A549 (cell line): ENCODE results near the gene RPL22. TPM values are rescaled to one million over a fixed set of nuclear protein-coding genes. Genes with fewer than 3 reads are reported as not detected.
A peak's percentile ranks its signal among the peaks of the same experiment; 100 is the strongest.

Experiments
- ATAC-seq, 2 experiments: fragments of 200-7000 bp in 1 of 2; fragments of >200 bp in 1 of 2; cut with Nextera tagmentation in 1 of 2; cut with Tn5 transposase in 1 of 2; 3 replicates each; pipeline versions ENCODE4 v1.8.0 to v1.9.1; 2018 to 2020; ENCODE audit warnings: mild to moderate bottlenecking in 1 of 2, moderate library complexity in 1 of 2
- CTCF ChIA-PET: fragments of 300-600 bp; sonication (Branson Sonifier 250); formaldehyde crosslinking; extraction: SDS; loops from one replicate; lab custom pipeline; 2021; ENCODE audit warnings: antibody characterized with exemption, inconsistent platforms; lab: Yijun Ruan, JAX
- POLR2A ChIA-PET: fragments of 350-600 bp; formaldehyde crosslinking; extraction: SDS; loops from one replicate; lab custom pipeline; 2021; ENCODE audit warnings: antibody characterized with exemption, inconsistent platforms; lab: Yijun Ruan, JAX
- DNase-seq, 2 experiments: peaks; one replicate each; pipeline versions ENCODE4 v3.0.0 to v3.0.0-alpha.2; 2011 to 2016; ENCODE audit warnings: low read depth in 1 of 2, low spot score in 1 of 2
- FAIRE-seq: peaks from 2 replicates; lab custom pipeline; 2011; peaks lifted over from hg19 to GRCh38; lab: Jason Lieb, UNC
- H3K27ac ChIP-seq, 2 experiments: fragments of >200 bp; sonication (Bioruptor Twin); formaldehyde crosslinking; 3 replicates each; pipeline ENCODE4 v1.5.1; 2016 to 2017
- H3K4me1 ChIP-seq: fragments of >200 bp; sonication (Bioruptor Twin); formaldehyde crosslinking; 3 replicates; pipeline ENCODE4 v1.6.1; 2016
- H3K4me2 ChIP-seq: fragments of >200 bp; sonication (Bioruptor Twin); formaldehyde crosslinking; 3 replicates; pipeline ENCODE4 v1.6.1; 2016
- H3K4me3 ChIP-seq: fragments of >200 bp; sonication (Bioruptor Twin); formaldehyde crosslinking; 3 replicates; pipeline ENCODE4 v1.5.1; 2016
- H3K9me3 ChIP-seq: fragments of >200 bp; sonication (Bioruptor Twin); formaldehyde crosslinking; 3 replicates; pipeline ENCODE4 v1.6.1; 2016
- BHLHE40 ChIP-seq: IDR thresholded peaks from 2 replicates; pipeline ENCODE4 v1.6.1; 2012; ENCODE audit warnings: low read depth, low read length, inconsistent platforms
- EHMT2 ChIP-seq: fragments of 200-600 bp; sonication (generic); IDR thresholded peaks from 2 replicates; pipeline ENCODE4 v1.6.1; 2016; ENCODE audit warnings: antibody characterized with exemption, low read depth, mild to moderate bottlenecking, moderate library complexity
- ESRRA ChIP-seq: fragments of 150-350 bp; IDR thresholded peaks from 2 replicates; pipeline ENCODE4 v1.6.1; 2014; ENCODE audit warnings: mild to moderate bottlenecking, low read length, borderline replicate concordance
- FOSB ChIP-seq: fragments of 250-450 bp; sonication (Bioruptor Pico); IDR thresholded peaks from 2 replicates; pipeline ENCODE4 v1.5.0; 2020; ENCODE audit warnings: mild to moderate bottlenecking, moderate library complexity
- FOXS1 ChIP-seq: fragments of 250-450 bp; sonication (Bioruptor Pico); IDR thresholded peaks from 2 replicates; pipeline ENCODE4 v1.5.0; 2020; ENCODE audit warnings: mild to moderate bottlenecking, moderate library complexity
- HOXA7 ChIP-seq: fragments of 250-450 bp; sonication (Bioruptor Pico); IDR thresholded peaks from 2 replicates; pipeline ENCODE4 v1.5.0; 2020; ENCODE audit warnings: mild to moderate bottlenecking, moderate library complexity
- KDM1A ChIP-seq: fragments of 200-600 bp; sonication (generic); IDR thresholded peaks from 2 replicates; pipeline ENCODE4 v1.6.1; 2016; ENCODE audit warnings: low read depth, mild to moderate bottlenecking
- KDM5A ChIP-seq: fragments of 200-600 bp; sonication (generic); IDR thresholded peaks from 2 replicates; pipeline ENCODE4 v1.6.1; 2016; ENCODE audit warnings: antibody characterized with exemption, mild to moderate bottlenecking
- MAZ ChIP-seq: fragments of 150-350 bp; IDR thresholded peaks from 2 replicates; pipeline ENCODE4 v1.6.1; 2014; ENCODE audit warnings: antibody characterized with exemption, low read depth, low read length, borderline replicate concordance
- NFE2L2 ChIP-seq: fragments of 150-350 bp; conservative IDR thresholded peaks from 2 replicates; pipeline ENCODE4 v1.6.1; 2014; ENCODE audit warnings: low read length
- PHF8 ChIP-seq: fragments of 200-600 bp; sonication (generic); IDR thresholded peaks from 2 replicates; pipeline ENCODE4 v1.6.1; 2016; ENCODE audit warnings: low read depth, mild to moderate bottlenecking, antibody characterized with exemption, moderate library complexity, borderline replicate concordance
- POLR2A ChIP-seq: IDR thresholded peaks from 2 replicates; pipeline ENCODE4 v1.6.1; 2012; ENCODE audit warnings: mild to moderate bottlenecking, low read length
- POLR2AphosphoS2 ChIP-seq: conservative IDR thresholded peaks from 2 replicates; pipeline ENCODE4 v1.6.1; 2012; ENCODE audit warnings: low read length, improper control_type of control experiment, inconsistent platforms
- RAD21 ChIP-seq, 2 experiments: fragments of >200 bp in 1 of 2; sonication (Bioruptor Twin) in 1 of 2; formaldehyde crosslinking in 1 of 2; IDR thresholded peaks in 1 of 2; conservative IDR thresholded peaks in 1 of 2; 2 replicates in 1 of 2; 3 replicates in 1 of 2; pipeline ENCODE4 v1.6.1; 2012 to 2018; ENCODE audit warnings: inconsistent platforms in 1 of 2
- RCOR1 ChIP-seq: fragments of 150-350 bp; IDR thresholded peaks from 2 replicates; pipeline ENCODE4 v1.6.1; 2014; ENCODE audit warnings: antibody characterized with exemption, low read length, low read depth
- RFX5 ChIP-seq: fragments of 450-650 bp; IDR thresholded peaks from 2 replicates; pipeline ENCODE4 v1.7.1; 2014; ENCODE audit warnings: antibody characterized with exemption, mild to moderate bottlenecking, moderate library complexity
- RNF2 ChIP-seq: fragments of 200-600 bp; sonication (generic); IDR thresholded peaks from 2 replicates; pipeline ENCODE4 v1.6.1; 2016; ENCODE audit warnings: low read depth, mild to moderate bottlenecking, antibody characterized with exemption, moderate library complexity, borderline replicate concordance
- ZC3H11A ChIP-seq: fragments of 450-650 bp; IDR thresholded peaks from 2 replicates; pipeline ENCODE4 v1.6.1; 2014; ENCODE audit warnings: antibody characterized with exemption, mild to moderate bottlenecking
- ZNF302 ChIP-seq: fragments of 250-450 bp; sonication (Bioruptor Pico); IDR thresholded peaks from 2 replicates; pipeline ENCODE4 v1.9.0; 2021; ENCODE audit warnings: inconsistent platforms, mild to moderate bottlenecking, moderate library complexity
- WGBS: methylation state at CpG from one replicate; pipeline ENCODE4 v1.1.6; 2017; ENCODE audit errors: missing lambda C conversion rate; 5-methylcytosine and 5-hydroxymethylcytosine counted together
- polyA plus RNA-seq, 4 experiments: library from polyadenylated mRNA; depleted of rRNA in 3 of 4; stranded (reverse); fragments of >200 nt; fragmentation: RNase III in 1 of 4; extraction: RNeasy Plus Mini Kit Qiagen cat#74134 plus additional on column Dnase treatment in 1 of 4; gene quantifications; 2 replicates in 3 of 4; 3 replicates in 1 of 4; pipeline ENCODE4 v1.2.3, GENCODE V29; 2011 to 2017
- TF ChIP-seq, protein P1 (sequence below): IDR thresholded peaks from 2 replicates; pipeline ENCODE4 v1.6.1; 2012
- TF ChIP-seq, protein P2 (sequence below): IDR thresholded peaks from 2 replicates; pipeline ENCODE4 v1.6.1; 2012; ENCODE audit warnings: low read depth, borderline replicate concordance
- TF ChIP-seq, protein P3 (sequence below): fragments of 250-450 bp; sonication (Bioruptor Pico); IDR thresholded peaks from 2 replicates; pipeline ENCODE4 v1.5.0; 2021; ENCODE audit warnings: mild to moderate bottlenecking, moderate library complexity, borderline replicate concordance

RPL22 gene
- polyA plus RNA-seq, 2 of the 4 experiments (the other 2 are of a cell fraction), result 373 to 377 TPM

DNA sequence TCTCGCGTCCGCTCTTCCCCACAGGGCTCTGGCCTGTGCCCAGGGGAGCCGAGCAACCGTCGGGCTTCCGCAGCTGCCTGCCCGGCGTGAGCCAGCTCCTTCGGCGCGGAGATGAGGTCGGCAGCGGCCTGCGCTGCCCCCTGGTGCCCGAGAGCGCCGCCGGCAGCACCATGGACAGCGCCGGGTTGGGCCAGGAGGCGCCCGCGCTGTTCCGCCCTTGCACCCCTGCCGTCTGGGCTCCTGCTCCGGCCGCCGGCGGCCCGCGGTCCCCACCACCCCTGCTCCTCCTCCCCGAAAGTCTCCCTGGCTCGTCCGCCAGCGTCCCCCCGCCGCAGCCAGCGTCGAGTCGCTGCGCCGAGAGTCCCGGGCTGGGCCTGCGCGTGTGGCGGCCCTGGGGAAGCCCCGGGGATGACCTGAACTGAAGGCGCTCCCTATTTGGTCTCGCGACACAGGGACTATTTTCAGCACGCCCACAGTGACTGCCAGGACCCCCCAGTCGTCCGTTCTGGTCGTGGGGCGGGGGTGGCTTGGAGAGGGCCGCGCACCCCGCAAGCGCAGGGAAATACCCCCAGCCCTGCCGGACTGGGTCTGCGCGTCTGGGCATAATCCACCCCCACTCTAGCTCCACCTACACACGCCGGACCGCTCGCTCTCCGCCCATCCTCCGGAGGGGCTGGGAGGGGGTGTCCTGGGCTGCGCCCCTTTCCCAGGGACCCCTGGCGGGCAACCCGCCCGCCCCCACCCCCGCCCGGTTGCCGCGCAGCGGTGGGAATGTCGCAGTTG lies 45.9 kb upstream of the RPL22 start (continued):
- TF ChIP-seq, protein P1, sequence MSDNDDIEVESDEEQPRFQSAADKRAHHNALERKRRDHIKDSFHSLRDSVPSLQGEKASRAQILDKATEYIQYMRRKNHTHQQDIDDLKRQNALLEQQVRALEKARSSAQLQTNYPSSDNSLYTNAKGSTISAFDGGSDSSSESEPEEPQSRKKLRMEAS, result peak; percentile 66
- TF ChIP-seq ESRRA (no peak), RCOR1 (no peak), RFX5 (no peak), PHF8 (no peak), KDM1A (no peak), ZNF302 (no peak), POLR2A (no peak), EHMT2 (peak; percentile 64), NFE2L2 (no peak), POLR2AphosphoS2 (no peak), RNF2 (no peak), RAD21 (conservative IDR thresholded peaks at IDR 0.05 in 1 of 2, IDR thresholded peaks at IDR 0.05 in 1 of 2) (peak; percentile 24 to 53)

DNA sequence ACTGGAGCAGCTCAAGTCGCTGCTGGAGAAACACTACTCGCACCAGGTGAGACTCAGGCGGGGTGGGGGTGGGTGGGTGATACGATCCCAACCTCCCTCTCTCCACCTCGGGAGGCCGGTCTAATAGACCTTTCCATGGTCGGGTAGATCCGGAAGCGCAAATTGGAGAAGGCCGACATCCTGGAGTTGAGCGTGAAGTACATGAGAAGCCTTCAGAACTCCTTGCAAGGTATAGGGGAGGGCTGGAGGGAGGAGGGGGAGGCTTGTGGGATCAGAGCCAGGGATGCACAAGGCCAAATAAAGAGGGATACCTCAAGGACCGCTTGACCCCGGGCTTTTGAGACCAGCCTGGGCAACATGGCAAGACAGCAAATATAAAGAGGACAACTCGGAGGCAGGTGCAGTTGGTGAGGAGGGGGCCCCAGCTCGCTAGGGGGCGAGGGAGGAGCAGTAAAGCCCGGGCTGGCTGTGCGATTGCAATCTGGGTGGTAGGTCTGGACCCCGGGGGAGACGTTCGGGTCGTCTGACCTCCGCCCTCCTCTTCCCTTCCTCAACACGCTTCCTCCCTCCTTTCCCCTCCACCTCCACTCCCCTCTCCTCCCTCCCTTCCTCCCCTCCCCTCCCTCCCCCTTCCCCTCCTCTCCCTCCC lies 45.1 kb upstream of the RPL22 start:
- Histone ChIP-seq H3K9me3 (no peaks in the 10 kb centered on the region), H3K4me3 (no peak overlapping the region), H3K4me1 (peaks cover 6% of the 10 kb centered on the region; the same call in 2 of the 3 replicates), H3K27ac (no peak overlapping the region), H3K4me2 (0 out of 3 replicates have a peak overlapping the region, but pooled peaks have one; percentile 90)
- POLR2A ChIA-PET, result interaction anchor here (0.7 to 0.9 kb wide), 2 partner anchors 40 to 191 kb away, joined by 3 read pairs; no protein-coding TSS in a partner anchor
- DNase-seq (no peak), FAIRE-seq (no peak), ATAC-seq (no peak)
- WGBS, result 19% methylated on average over 20 of the region's 24 CpGs
- TF ChIP-seq ESRRA (no peak), ZC3H11A (no peak), BHLHE40 (no peak), FOXS1 (CRISPR knock-in tag) (no peak), KDM5A (no peak), HOXA7 (CRISPR knock-in tag) (no peak), RFX5 (no peak), RCOR1 (no peak), RNF2 (no peak), FOSB (CRISPR knock-in tag) (no peak), MAZ (no peak)
- TF ChIP-seq, protein P2, sequence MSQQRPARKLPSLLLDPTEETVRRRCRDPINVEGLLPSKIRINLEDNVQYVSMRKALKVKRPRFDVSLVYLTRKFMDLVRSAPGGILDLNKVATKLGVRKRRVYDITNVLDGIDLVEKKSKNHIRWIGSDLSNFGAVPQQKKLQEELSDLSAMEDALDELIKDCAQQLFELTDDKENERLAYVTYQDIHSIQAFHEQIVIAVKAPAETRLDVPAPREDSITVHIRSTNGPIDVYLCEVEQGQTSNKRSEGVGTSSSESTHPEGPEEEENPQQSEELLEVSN, result no peak
- TF ChIP-seq, protein P3, sequence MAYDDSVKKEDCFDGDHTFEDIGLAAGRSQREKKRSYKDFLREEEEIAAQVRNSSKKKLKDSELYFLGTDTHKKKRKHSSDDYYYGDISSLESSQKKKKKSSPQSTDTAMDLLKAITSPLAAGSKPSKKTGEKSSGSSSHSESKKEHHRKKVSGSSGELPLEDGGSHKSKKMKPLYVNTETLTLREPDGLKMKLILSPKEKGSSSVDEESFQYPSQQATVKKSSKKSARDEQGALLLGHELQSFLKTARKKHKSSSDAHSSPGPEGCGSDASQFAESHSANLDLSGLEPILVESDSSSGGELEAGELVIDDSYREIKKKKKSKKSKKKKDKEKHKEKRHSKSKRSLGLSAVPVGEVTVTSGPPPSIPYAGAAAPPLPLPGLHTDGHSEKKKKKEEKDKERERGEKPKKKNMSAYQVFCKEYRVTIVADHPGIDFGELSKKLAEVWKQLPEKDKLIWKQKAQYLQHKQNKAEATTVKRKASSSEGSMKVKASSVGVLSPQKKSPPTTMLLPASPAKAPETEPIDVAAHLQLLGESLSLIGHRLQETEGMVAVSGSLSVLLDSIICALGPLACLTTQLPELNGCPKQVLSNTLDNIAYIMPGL (CRISPR knock-in tag), result no peak
- CTCF ChIA-PET, result interaction anchor here (0.6 to 9.9 kb wide), 22 partner anchors 8 to 201 kb away, joined by 3 to 250 read pairs (median 4); partner anchors contain the start of gene KCNAB2
